B cell (primary cell): Measurements from ENCODE around the gene ERICH6. TPM values are rescaled to one million over a fixed set of nuclear protein-coding genes. Genes with fewer than 3 reads are reported as not detected.

Source experiments
- ATAC-seq: fragments of 200-7000 bp; cut with Tn5 transposase; one replicate; pipeline ENCODE4 v1.10.0; 2021; ENCODE audit warnings: low read depth, mild to moderate bottlenecking, moderate number of reproducible peaks, moderate library complexity
- CTCF ChIA-PET: fragments of 350-600 bp; sonication (Branson Sonifier 250); formaldehyde crosslinking; loops from one replicate; lab custom pipeline; 2021; ENCODE audit warnings: antibody characterized with exemption, inconsistent platforms; lab: Charles Lee
- POLR2A ChIA-PET: fragments of 350-600 bp; sonication (Branson Sonifier 250); formaldehyde crosslinking; loops from one replicate; lab custom pipeline; 2021; ENCODE audit warnings: antibody characterized with exemption; lab: Charles Lee
- DNase-seq: peaks from one replicate; pipeline ENCODE4 v3.0.0; 2013
- H2AFZ ChIP-seq: 2 replicates; pipeline ENCODE4 v1.6.1; 2012; ENCODE audit warnings: mild to moderate bottlenecking, low read depth, low read length; ENCODE audit not compliant: insufficient read depth, poor library complexity, severe bottlenecking
- H3K27ac ChIP-seq, 2 donors: 1 replicate in 1 of 2; 2 replicates in 1 of 2; pipeline ENCODE4 v1.5.1; 2012 to 2013; ENCODE audit warnings: low read length in 2 of 2, mild to moderate bottlenecking in 2 of 2, moderate library complexity in 1 of 2
- H3K27me3 ChIP-seq, 4 experiments: fragments of 200-600 bp in 1 of 4; sonication (generic) in 1 of 4; replicated peaks in 1 of 4; 1 replicate in 2 of 4; 2 replicates in 2 of 4; pipeline versions ENCODE4 v1.6.1 to v1.7.0; 2013 to 2016; ENCODE audit warnings: low read length in 3 of 4, mild to moderate bottlenecking in 2 of 4, mixed read lengths in 1 of 4, moderate library complexity in 1 of 4; ENCODE audit not compliant: insufficient read depth in 4 of 4, control insufficient read depth in 3 of 4; ENCODE audit errors: control extremely low read depth in 1 of 4
- H3K36me3 ChIP-seq, 2 experiments: replicated peaks in 1 of 2; 1 replicate in 1 of 2; 2 replicates in 1 of 2; pipeline versions ENCODE4 v1.6.1 to v1.7.1; 2013; ENCODE audit warnings: low read length in 1 of 2; ENCODE audit not compliant: insufficient read depth in 2 of 2, control insufficient read depth in 1 of 2; ENCODE audit errors: control extremely low read depth in 1 of 2, extremely low read depth in 1 of 2
- H3K4me1 ChIP-seq, 2 donors: fragments of 200-600 bp in 1 of 2; sonication (generic) in 1 of 2; 1 replicate in 1 of 2; 2 replicates in 1 of 2; pipeline versions ENCODE4 v1.5.1 to v1.6.1; 2013 to 2017; ENCODE audit warnings: low read length in 2 of 2; ENCODE audit not compliant: control insufficient read depth in 2 of 2, insufficient read depth in 2 of 2
- H3K4me2 ChIP-seq: replicated peaks from 2 replicates; pipeline ENCODE3; 2012; ENCODE audit warnings: mild to moderate bottlenecking, low read depth, low read length; ENCODE audit not compliant: poor library complexity, severe bottlenecking
- H3K4me3 ChIP-seq, 5 experiments: fragments of 200-600 bp in 1 of 5; sonication (generic) in 1 of 5; 1 replicate in 3 of 5; 2 replicates in 2 of 5; pipeline versions ENCODE4 v1.5.1 to v1.7.0; 2011 to 2016; ENCODE audit warnings: low read length in 4 of 5, mild to moderate bottlenecking in 4 of 5, low read depth in 2 of 5, control low read depth in 1 of 5, moderate library complexity in 1 of 5; ENCODE audit not compliant: insufficient read depth in 1 of 5; ENCODE audit errors: control extremely low read depth in 1 of 5, extremely low read depth in 1 of 5
- H3K79me2 ChIP-seq: fragments of 200-600 bp; sonication (generic); one replicate; pipeline ENCODE4 v1.6.0; 2016; ENCODE audit warnings: low read length; ENCODE audit not compliant: control insufficient read depth, insufficient read depth
- H3K9ac ChIP-seq: fragments of 200-600 bp; sonication (generic); 2 replicates; pipeline ENCODE4 v1.6.1; 2017; ENCODE audit warnings: mild to moderate bottlenecking, low read length, moderate library complexity
- H3K9me3 ChIP-seq, 3 donors: one replicate each; pipeline versions ENCODE4 v1.6.1 to v1.7.1; 2013; ENCODE audit warnings: low read length in 2 of 3; ENCODE audit not compliant: control insufficient read depth in 2 of 3, insufficient read depth in 1 of 3; ENCODE audit errors: control extremely low read depth in 1 of 3
- H4K20me1 ChIP-seq: 2 replicates; pipeline ENCODE4 v1.6.0; 2012; ENCODE audit warnings: mild to moderate bottlenecking, low read length; ENCODE audit not compliant: insufficient read depth, control insufficient read depth, poor library complexity, severe bottlenecking
- H3K27ac Mint-ChIP-seq: one replicate; pipeline ENCODE4 v1.8.0; 2021; ENCODE audit warnings: mixed read lengths
- H3K27me3 Mint-ChIP-seq: one replicate; pipeline ENCODE4 v1.8.0; 2021; ENCODE audit warnings: mixed read lengths
- H3K4me1 Mint-ChIP-seq: one replicate; pipeline ENCODE4 v1.8.0; 2021; ENCODE audit warnings: mixed read lengths
- H3K4me3 Mint-ChIP-seq: one replicate; pipeline ENCODE4 v1.8.0; 2021; ENCODE audit warnings: mixed read lengths
- H3K9me3 Mint-ChIP-seq: one replicate; pipeline ENCODE4 v1.8.0; 2022; ENCODE audit warnings: mixed read lengths; ENCODE audit not compliant: insufficient read depth
- EZH2 ChIP-seq: IDR thresholded peaks from 2 replicates; pipeline ENCODE4 v1.6.1; 2012; ENCODE audit warnings: borderline replicate concordance, low read depth, mild to moderate bottlenecking, moderate library complexity, low read length; ENCODE audit not compliant: insufficient read depth, poor library complexity, severe bottlenecking
- WGBS: methylation state at CpG from one replicate; pipeline ENCODE4 v1.1.5; 2013; ENCODE audit warnings: missing lambda C conversion rate; ENCODE audit not compliant: insufficient coverage; 5-methylcytosine and 5-hydroxymethylcytosine counted together
- intact Hi-C: fragments of 100-400 bp; cut with micrococcal nuclease; formaldehyde crosslinking; loops from one replicate; pipeline ENCODE4 v1.10.0; 2022
- polyA plus RNA-seq: library from polyadenylated mRNA; depleted of rRNA; stranded (reverse); fragments of >200 nt; gene quantifications from 2 replicates; pipeline ENCODE4 v1.2.3, GENCODE V29; 2012
- total RNA-seq, 2 donors: library from RNA; stranded (reverse); fragments of 120-200 nt in 1 of 2; gene quantifications; 1 replicate in 1 of 2; 2 replicates in 1 of 2; pipeline versions ENCODE4 v1.2.3 to v1.2.4, GENCODE V29; 2013 to 2022
- TF ChIP-seq, protein P1 (sequence below): fragments of 200-600 bp; IDR thresholded peaks from one replicate; pipeline ENCODE4 v1.8.0; 2022; ENCODE audit warnings: antibody characterized with exemption, mild to moderate bottlenecking

ERICH6 gene
- total and polyA plus RNA-seq, 2 donors (not counting 1 experiment from before 2014, with no cell fraction given), result 0.44 TPM; not detected in 1

DNA sequence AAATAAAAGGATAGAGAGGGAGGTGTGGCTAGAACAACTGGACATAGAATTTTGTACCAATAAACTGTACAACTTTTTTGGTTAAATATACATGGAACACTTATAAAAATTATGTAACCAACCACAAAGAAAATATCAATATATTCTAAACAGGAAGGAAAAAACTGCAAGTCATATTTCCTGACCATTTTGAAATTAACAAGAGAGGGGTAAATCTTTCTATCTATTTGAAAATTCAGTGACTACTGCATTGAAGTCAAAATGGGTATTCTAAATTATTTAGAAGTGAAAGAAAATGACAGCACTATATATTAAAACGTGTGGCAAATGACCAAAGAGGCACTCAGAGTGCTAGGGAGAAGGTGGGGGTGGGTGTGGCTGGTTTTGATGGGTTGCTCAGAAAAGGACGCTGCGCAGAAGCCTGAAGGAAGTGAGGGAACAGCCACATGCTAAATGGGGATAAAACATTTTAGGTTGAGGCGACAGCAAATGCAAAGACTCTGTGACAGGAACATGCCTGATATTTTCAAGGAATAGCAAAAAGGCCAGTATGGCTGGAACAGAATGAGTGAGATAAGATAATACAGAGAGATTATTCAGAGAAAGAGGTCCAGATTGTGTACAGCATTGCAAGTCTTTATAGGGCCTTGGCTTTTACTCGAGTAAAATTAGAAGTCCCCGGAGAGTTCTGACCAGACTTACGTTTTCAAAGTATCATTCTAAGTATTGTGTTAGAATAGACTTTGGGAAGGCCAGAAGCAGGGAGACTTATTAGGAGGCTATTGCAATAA is 41.1 kb downstream of the ERICH6 start:
- Histone ChIP-seq H4K20me1 (no peaks in the 10 kb centered on the region), H2AFZ (no peak overlapping the region), H3K79me2 (no peaks in the 10 kb centered on the region), H3K27me3 (no peaks in the 10 kb centered on the region), H3K36me3 (no peaks in the 10 kb centered on the region), H3K4me2 (no peak overlapping the region), H3K9ac (no peak overlapping the region), H3K27ac (no peak overlapping the region), H3K9me3 (no peaks in the 10 kb centered on the region), H3K4me1 (no peaks in the 10 kb centered on the region), H3K4me3 (no peak overlapping the region)
- ATAC-seq, result no peak
- intact Hi-C loops, result no loop called here
- Mint-ChIP-seq H3K9me3 (no peaks in the 10 kb centered on the region), H3K27me3 (peaks cover 15% of the 10 kb centered on the region), H3K4me1 (no peaks in the 10 kb centered on the region), H3K4me3 (no peak overlapping the region), H3K27ac (no peak overlapping the region)
- no peak for DNase-seq
- ChIA-PET CTCF (no interaction called here), POLR2A (no interaction called here)
- TF ChIP-seq EZH2, result no peak
- TF ChIP-seq, protein P1, sequence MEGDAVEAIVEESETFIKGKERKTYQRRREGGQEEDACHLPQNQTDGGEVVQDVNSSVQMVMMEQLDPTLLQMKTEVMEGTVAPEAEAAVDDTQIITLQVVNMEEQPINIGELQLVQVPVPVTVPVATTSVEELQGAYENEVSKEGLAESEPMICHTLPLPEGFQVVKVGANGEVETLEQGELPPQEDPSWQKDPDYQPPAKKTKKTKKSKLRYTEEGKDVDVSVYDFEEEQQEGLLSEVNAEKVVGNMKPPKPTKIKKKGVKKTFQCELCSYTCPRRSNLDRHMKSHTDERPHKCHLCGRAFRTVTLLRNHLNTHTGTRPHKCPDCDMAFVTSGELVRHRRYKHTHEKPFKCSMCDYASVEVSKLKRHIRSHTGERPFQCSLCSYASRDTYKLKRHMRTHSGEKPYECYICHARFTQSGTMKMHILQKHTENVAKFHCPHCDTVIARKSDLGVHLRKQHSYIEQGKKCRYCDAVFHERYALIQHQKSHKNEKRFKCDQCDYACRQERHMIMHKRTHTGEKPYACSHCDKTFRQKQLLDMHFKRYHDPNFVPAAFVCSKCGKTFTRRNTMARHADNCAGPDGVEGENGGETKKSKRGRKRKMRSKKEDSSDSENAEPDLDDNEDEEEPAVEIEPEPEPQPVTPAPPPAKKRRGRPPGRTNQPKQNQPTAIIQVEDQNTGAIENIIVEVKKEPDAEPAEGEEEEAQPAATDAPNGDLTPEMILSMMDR, result no peak
- 52% methylated on average over 7 of the region's 7 CpGs for WGBS

DNA sequence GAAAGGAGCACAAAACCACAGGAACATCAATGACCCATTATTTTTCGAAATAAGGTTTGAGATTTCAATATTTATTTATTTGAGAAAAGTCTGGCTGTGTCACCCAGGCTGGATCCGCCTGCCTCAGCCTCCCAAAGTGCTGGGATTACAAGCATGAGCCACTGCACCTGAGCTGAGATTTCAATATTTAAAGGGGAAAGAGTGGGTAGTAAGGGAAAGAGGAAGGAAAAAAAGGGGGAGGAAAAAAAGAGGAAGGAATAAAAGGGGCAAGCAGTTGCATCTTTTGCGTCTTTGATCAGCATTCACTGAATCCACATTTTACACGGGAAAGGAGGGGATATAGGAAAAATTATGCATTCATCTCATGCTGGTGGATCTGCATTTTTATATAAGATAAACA is 47.4 kb downstream of the ERICH6 start:
- H3K27ac Mint-ChIP-seq, result no peak overlapping the region
- H2AFZ ChIP-seq, result no peak overlapping the region
- H3K9me3 Mint-ChIP-seq, result no peaks in the 10 kb centered on the region
- H3K9ac ChIP-seq, result no peak overlapping the region
- H3K4me1 Mint-ChIP-seq, result no peaks in the 10 kb centered on the region
- intact Hi-C loops, result no loop called here
- no peaks in the 10 kb centered on the region for H4K20me1 ChIP-seq
- ChIA-PET CTCF (no interaction called here), POLR2A (no interaction called here)
- no peak for DNase-seq
- ATAC-seq, result no peak
- TF ChIP-seq, protein P1, result no peak
- TF ChIP-seq EZH2, result no peak
- no peak overlapping the region for H3K4me2 ChIP-seq
- H3K27me3 ChIP-seq, result no peaks in the 10 kb centered on the region
- H3K36me3 ChIP-seq, result no peaks in the 10 kb centered on the region
- H3K27me3 Mint-ChIP-seq, result peaks cover 4% of the 10 kb centered on the region
- H3K4me3 Mint-ChIP-seq, result no peak overlapping the region
- H3K4me1 ChIP-seq, result no peaks in the 10 kb centered on the region
- H3K4me3 ChIP-seq, result no peak overlapping the region
- no peaks in the 10 kb centered on the region for H3K9me3 ChIP-seq
- H3K27ac ChIP-seq, result no peak overlapping the region
- 78% methylated on average over 1 of the region's 4 CpGs for WGBS
- H3K79me2 ChIP-seq, result no peaks in the 10 kb centered on the region
